WTC11 (cell line): ENCODE measurements around the gene TAF5L. TPM values are rescaled to one million over a fixed set of nuclear protein-coding genes. Genes with fewer than 3 reads are reported as not detected.

Experiments used
- ATAC-seq: fragments of 200-7000 bp; cut with Tn5 transposase; 2 replicates; pipeline ENCODE4 v1.10.0; 2021; ENCODE audit warnings: mild to moderate bottlenecking, moderate library complexity
- CTCF ChIA-PET: fragments of 300-600 bp; sonication (Branson Sonifier 250); formaldehyde crosslinking; loops from one replicate; lab custom pipeline; 2021; ENCODE audit warnings: antibody characterized with exemption; lab: Charles Lee
- POLR2A ChIA-PET: fragments of 350-600 bp; sonication (Branson Sonifier 250); formaldehyde crosslinking; loops from one replicate; lab custom pipeline; 2021; ENCODE audit warnings: antibody characterized with exemption; lab: Charles Lee
- DNase-seq: peaks from one replicate; pipeline ENCODE4 v3.0.0; 2021; ENCODE audit warnings: low spot score
- H3K27ac Mint-ChIP-seq: 2 replicates; pipeline ENCODE4 v1.8.0; 2021; ENCODE audit warnings: mixed read lengths
- H3K27me3 Mint-ChIP-seq: 2 replicates; pipeline ENCODE4 v1.8.0; 2021; ENCODE audit warnings: low read depth, mild to moderate bottlenecking, moderate library complexity, mixed read lengths
- H3K36me3 Mint-ChIP-seq: 2 replicates; pipeline ENCODE4 v1.8.0; 2021; ENCODE audit warnings: mixed read lengths
- H3K4me1 Mint-ChIP-seq: 2 replicates; pipeline ENCODE4 v1.8.0; 2022; ENCODE audit warnings: mixed read lengths
- H3K4me3 Mint-ChIP-seq: 2 replicates; pipeline ENCODE4 v1.8.0; 2021; ENCODE audit warnings: mild to moderate bottlenecking, moderate library complexity, mixed read lengths
- H3K9me3 Mint-ChIP-seq: 2 replicates; pipeline ENCODE4 v1.8.0; 2021; ENCODE audit warnings: mixed read lengths
- ATF1 ChIP-seq: sonication (generic); formaldehyde crosslinking; IDR thresholded peaks from 2 replicates; pipeline ENCODE4 v1.8.1; 2023; ENCODE audit warnings: mild to moderate bottlenecking, moderate library complexity, missing genetic modification reagents
- ATF2 ChIP-seq: sonication (generic); formaldehyde crosslinking; IDR thresholded peaks from 2 replicates; pipeline ENCODE4 v1.8.1; 2022; ENCODE audit warnings: low read depth, missing genetic modification reagents, borderline replicate concordance
- CREM ChIP-seq: sonication (generic); formaldehyde crosslinking; IDR thresholded peaks from 2 replicates; pipeline ENCODE4 v1.8.1; 2022; ENCODE audit warnings: mild to moderate bottlenecking, missing genetic modification reagents, moderate library complexity
- CTCF ChIP-seq: fragments of 200-600 bp; IDR thresholded peaks from 2 replicates; pipeline ENCODE4 v1.8.0; 2022; ENCODE audit warnings: antibody characterized with exemption
- FOXK1 ChIP-seq: sonication (generic); formaldehyde crosslinking; IDR thresholded peaks from 2 replicates; pipeline ENCODE4 v1.8.0; 2022; ENCODE audit warnings: mild to moderate bottlenecking, moderate library complexity, missing genetic modification reagents
- FOXP4 ChIP-seq: sonication (generic); formaldehyde crosslinking; IDR thresholded peaks from 2 replicates; pipeline ENCODE4 v1.8.0; 2022; ENCODE audit warnings: mild to moderate bottlenecking, missing genetic modification reagents
- GABPB1 ChIP-seq: sonication (generic); formaldehyde crosslinking; IDR thresholded peaks from 2 replicates; pipeline ENCODE4 v1.8.1; 2023; ENCODE audit warnings: mild to moderate bottlenecking, missing genetic modification reagents
- GRHL2 ChIP-seq: fragments of 250-450 bp; sonication (Bioruptor Pico); IDR thresholded peaks from 2 replicates; pipeline ENCODE4 v1.8.0; 2022; ENCODE audit warnings: mild to moderate bottlenecking, moderate library complexity; ENCODE audit not compliant: insufficient replicate concordance, severe bottlenecking
- HMGXB4 ChIP-seq: sonication (generic); formaldehyde crosslinking; IDR thresholded peaks from 2 replicates; pipeline ENCODE4 v1.8.1; 2023; ENCODE audit warnings: mild to moderate bottlenecking, moderate library complexity, missing genetic modification reagents
- JUN ChIP-seq: sonication (generic); formaldehyde crosslinking; IDR thresholded peaks from 2 replicates; pipeline ENCODE4 v1.8.0; 2023; ENCODE audit warnings: mild to moderate bottlenecking, missing genetic modification reagents
- NFATC4 ChIP-seq: fragments of 250-450 bp; sonication (Bioruptor Pico); IDR thresholded peaks from 2 replicates; pipeline ENCODE4 v1.9.0; 2021; ENCODE audit warnings: mild to moderate bottlenecking
- NR1H2 ChIP-seq: sonication (generic); formaldehyde crosslinking; IDR thresholded peaks from 2 replicates; pipeline ENCODE4 v1.9.0; 2021; ENCODE audit warnings: mild to moderate bottlenecking, moderate library complexity, missing genetic modification reagents
- NR3C1 ChIP-seq: sonication (generic); formaldehyde crosslinking; conservative IDR thresholded peaks from 2 replicates; pipeline ENCODE4 v1.8.1; 2023; ENCODE audit warnings: low read depth, mild to moderate bottlenecking, missing genetic modification reagents
- ZNF281 ChIP-seq: sonication (generic); formaldehyde crosslinking; IDR thresholded peaks from 2 replicates; pipeline ENCODE4 v1.8.0; 2023; ENCODE audit warnings: mild to moderate bottlenecking, missing genetic modification reagents
- ZNF396 ChIP-seq: fragments of 250-450 bp; sonication (Bioruptor Pico); IDR thresholded peaks from 2 replicates; pipeline ENCODE4 v1.8.0; 2021; ENCODE audit warnings: mild to moderate bottlenecking, moderate library complexity, borderline replicate concordance
- ZNF416 ChIP-seq: fragments of 250-450 bp; sonication (Bioruptor Pico); IDR thresholded peaks from 2 replicates; pipeline ENCODE4 v1.9.0; 2021; ENCODE audit warnings: mild to moderate bottlenecking, inconsistent platforms
- ZNF512 ChIP-seq: sonication (generic); formaldehyde crosslinking; IDR thresholded peaks from 2 replicates; pipeline ENCODE4 v1.8.1; 2022; ENCODE audit warnings: missing genetic modification reagents, borderline replicate concordance
- ZNF671 ChIP-seq: fragments of 250-450 bp; sonication (Bioruptor Pico); IDR thresholded peaks from 2 replicates; pipeline ENCODE4 v1.8.0; 2021; ENCODE audit warnings: mild to moderate bottlenecking
- total RNA-seq: library from RNA; stranded (reverse); gene quantifications from 3 replicates; pipeline ENCODE4 v1.2.3, GENCODE V29; 2021

Gene TAF5L
- total RNA-seq, 1 experiment from 2014 or later = 23.8 TPM

- TF ChIP-seq GRHL2 (CRISPR knock-in tag) = no peak
- TF ChIP-seq FOXK1 (CRISPR knock-in tag) = no peak
- no peak for TF ChIP-seq CTCF
- no peak for TF ChIP-seq ZNF281 (CRISPR knock-in tag)
- Mint-ChIP-seq H3K9me3 (no peaks in the 10 kb centered on the region), H3K4me1 (0 out of 2 replicates have a peak, but pooled peaks cover 3% of the 10 kb centered on the region), H3K36me3 (peaks cover 7% of the 10 kb centered on the region; the same call in 1 of the 2 replicates), H3K4me3 (no peak overlapping the region), H3K27me3 (no peaks in the 10 kb centered on the region), H3K27ac (no peak overlapping the region)
- POLR2A ChIA-PET = interaction anchor here (0.6 kb wide), 1 partner anchor 91 kb away, joined by 3 read pairs; no protein-coding TSS in a partner anchor
- DNase-seq (no peak), ATAC-seq (no peak)
- CTCF ChIA-PET = interaction anchor here (1.4 kb wide), 1 partner anchor 10 kb away, joined by 3 read pairs; no protein-coding TSS in a partner anchor
Measured at GRCh38 chr1:229671310-229671709, 45.4 kb upstream of the TAF5L start.

GRCh38 chr1:229669333-229669732 is 43.4 kb upstream of the TAF5L start:
- ATAC-seq (no peak), DNase-seq (no peak)
- 0 out of 2 replicates have a peak, but pooled peaks cover 3% of the 10 kb centered on the region for H3K4me1 Mint-ChIP-seq
- no peaks in the 10 kb centered on the region for H3K27me3 Mint-ChIP-seq
- CTCF ChIA-PET = no interaction called here
- H3K36me3 Mint-ChIP-seq = peaks cover 7% of the 10 kb centered on the region; the same call in 1 of the 2 replicates
- no peaks in the 10 kb centered on the region for H3K9me3 Mint-ChIP-seq
- H3K27ac Mint-ChIP-seq = no peak overlapping the region
- TF ChIP-seq ATF2 (CRISPR knock-in tag) (no peak), ATF1 (CRISPR knock-in tag) (no peak), JUN (CRISPR knock-in tag) (no peak), NR3C1 (CRISPR knock-in tag) (no peak), FOXK1 (CRISPR knock-in tag) (no peak), ZNF671 (CRISPR knock-in tag) (no peak), HMGXB4 (CRISPR knock-in tag) (no peak), ZNF416 (no peak), ZNF396 (CRISPR knock-in tag) (no peak), GABPB1 (CRISPR knock-in tag) (no peak)
- H3K4me3 Mint-ChIP-seq = no peak overlapping the region
- POLR2A ChIA-PET = no interaction called here

GRCh38 chr1:229666585-229666984 is 40.7 kb upstream of the TAF5L start:
- no peak overlapping the region for H3K4me3 Mint-ChIP-seq
- ChIA-PET POLR2A (no interaction called here), CTCF (no interaction called here)
- TF ChIP-seq NR1H2 (CRISPR knock-in tag) (no peak), ZNF512 (CRISPR knock-in tag) (no peak), CREM (CRISPR knock-in tag) (no peak), NFATC4 (CRISPR knock-in tag) (no peak), CTCF (no peak), FOXP4 (CRISPR knock-in tag) (no peak)

More at GRCh38 chr1:229666585-229666984, 40.7 kb upstream of the TAF5L start:
- no peaks in the 10 kb centered on the region for H3K27me3 Mint-ChIP-seq
- ATAC-seq (no peak), DNase-seq (no peak)
- peaks cover 9% of the 10 kb centered on the region for H3K36me3 Mint-ChIP-seq
- peaks cover under 1% of the 10 kb centered on the region for H3K4me1 Mint-ChIP-seq
- H3K27ac Mint-ChIP-seq = no peak overlapping the region
- H3K9me3 Mint-ChIP-seq = no peaks in the 10 kb centered on the region
